GM12878 (cell line): ENCODE measurements around the gene ACTR2. TPM values are rescaled to one million over a fixed set of nuclear protein-coding genes. Genes with fewer than 3 reads are reported as not detected.

Experiments used
- ATAC-seq: fragments of 200-7000 bp; cut with Tn5 transposase; 3 replicates; pipeline ENCODE4 v1.9.1; 2020; ENCODE audit warnings: mild to moderate bottlenecking, moderate library complexity
- BruUV-seq: library from RNA; stranded (reverse); fragments of 400-500 nt; replicated peaks from 2 replicates; lab custom pipeline; 2021; lab: Mats Ljungman, UMichigan
- CTCF ChIA-PET: fragments of 300-600 bp; sonication (Branson Sonifier 250); formaldehyde crosslinking; extraction: SDS; loops from one replicate; lab custom pipeline; 2021; ENCODE audit warnings: inconsistent platforms; lab: Yijun Ruan, JAX
- POLR2A ChIA-PET: fragments of 350-600 bp; formaldehyde crosslinking; extraction: SDS; loops from one replicate; lab custom pipeline; 2021; ENCODE audit warnings: inconsistent platforms; lab: Charles Lee
- RAD21 ChIA-PET: fragments of 300-600 bp; sonication (Branson Sonifier 250); formaldehyde crosslinking; loops from one replicate; lab custom pipeline; 2023; ENCODE audit warnings: antibody characterized with exemption; ENCODE audit not compliant: unreplicated experiment; lab: Charles Lee
- SMC1A ChIA-PET: fragments of 300-600 bp; sonication (Branson Sonifier 250); formaldehyde crosslinking; loops from one replicate; lab custom pipeline; 2023; ENCODE audit not compliant: unreplicated experiment, uncharacterized antibody; lab: Charles Lee
- DNase-seq: peaks from one replicate; pipeline ENCODE4 v3.0.0-alpha.2; 2011; ENCODE audit warnings: low read depth, low spot score
- FAIRE-seq: peaks from 3 replicates; lab custom pipeline; 2011; peaks lifted over from hg19 to GRCh38; lab: Jason Lieb, UNC
- H2AFZ ChIP-seq: 2 replicates; pipeline ENCODE4 v1.6.0; 2011; ENCODE audit warnings: low read depth, low read length, control low read depth; ENCODE audit not compliant: control insufficient read depth
- H3K27ac ChIP-seq: 2 replicates; pipeline ENCODE4 v1.5.1; 2011; ENCODE audit warnings: control low read depth; ENCODE audit not compliant: control insufficient read depth, insufficient read depth
- H3K27me3 ChIP-seq, 2 experiments: replicated peaks in 1 of 2; 2 replicates each; pipeline versions ENCODE4 v1.6.0 to v1.6.1; 2011; ENCODE audit warnings: low read length in 1 of 2; ENCODE audit not compliant: control insufficient read depth in 2 of 2, insufficient read depth in 2 of 2
- H3K36me3 ChIP-seq, 2 experiments: 2 replicates each; pipeline ENCODE4 v1.5.1; 2011; ENCODE audit warnings: low read length in 1 of 2; ENCODE audit not compliant: control insufficient read depth in 2 of 2, insufficient read depth in 2 of 2
- H3K4me1 ChIP-seq: 2 replicates; pipeline ENCODE4 v1.6.1; 2011; ENCODE audit warnings: mild to moderate bottlenecking, low read length, moderate library complexity, mixed read lengths; ENCODE audit not compliant: control insufficient read depth, insufficient read depth
- H3K4me2 ChIP-seq: 2 replicates; pipeline ENCODE4 v1.6.0; 2011; ENCODE audit warnings: control low read depth; ENCODE audit not compliant: control insufficient read depth, insufficient read depth
- H3K4me3 ChIP-seq: fragments of 200-600 bp; sonication (generic); 2 replicates; pipeline ENCODE4 v1.5.1; 2016
- H3K79me2 ChIP-seq: 2 replicates; pipeline ENCODE4 v1.6.0; 2011; ENCODE audit warnings: low read length; ENCODE audit not compliant: control insufficient read depth, insufficient read depth
- H3K9ac ChIP-seq: 2 replicates; pipeline ENCODE4 v1.8.0; 2011; ENCODE audit warnings: low read length, control low read depth, mixed read lengths; ENCODE audit not compliant: control insufficient read depth, insufficient read depth
- H3K9me3 ChIP-seq: replicated peaks from 3 replicates; pipeline ENCODE4 v1.5.1; 2011; ENCODE audit warnings: mild to moderate bottlenecking, low read length; ENCODE audit not compliant: control insufficient read depth, insufficient read depth
- H4K20me1 ChIP-seq: 2 replicates; pipeline ENCODE4 v1.6.0; 2011; ENCODE audit not compliant: control insufficient read depth, insufficient read depth
- ATF3 ChIP-seq: IDR thresholded peaks from 2 replicates; pipeline ENCODE4 v1.6.1; 2011; ENCODE audit warnings: low read depth, mild to moderate bottlenecking, low read length, moderate library complexity, borderline replicate concordance; ENCODE audit errors: extremely low read depth
- CBX5 ChIP-seq: sonication (generic); IDR thresholded peaks from 2 replicates; pipeline ENCODE4 v1.6.1; 2016; ENCODE audit warnings: low read depth, moderate library complexity, mild to moderate bottlenecking, inconsistent platforms
- ESRRA ChIP-seq: IDR thresholded peaks from 2 replicates; pipeline ENCODE4 v1.6.1; 2012; ENCODE audit warnings: mild to moderate bottlenecking, low read length, improper control_type of control experiment
- IKZF2 ChIP-seq, 2 experiments: fragments of 450-650 bp; IDR thresholded peaks; 2 replicates each; pipeline ENCODE4 v1.6.1; 2017; ENCODE audit warnings: mild to moderate bottlenecking in 2 of 2, moderate library complexity in 2 of 2
- JUND ChIP-seq: IDR thresholded peaks from 2 replicates; pipeline ENCODE4 v1.6.1; 2012; ENCODE audit warnings: low read depth, mild to moderate bottlenecking, low read length, improper control_type of control experiment, moderate library complexity
- KDM1A ChIP-seq: fragments of 200-600 bp; sonication (generic); IDR thresholded peaks from 2 replicates; pipeline ENCODE4 v1.6.1; 2016; ENCODE audit warnings: borderline replicate concordance
- KLF5 ChIP-seq: fragments of 450-650 bp; IDR thresholded peaks from 2 replicates; pipeline ENCODE4 v1.6.1; 2014; ENCODE audit warnings: mild to moderate bottlenecking; ENCODE audit not compliant: partially characterized antibody
- NFYB ChIP-seq: IDR thresholded peaks from 2 replicates; pipeline ENCODE4 v1.6.1; 2011; ENCODE audit warnings: low read depth, mild to moderate bottlenecking, low read length, improper control_type of control experiment, moderate library complexity; ENCODE audit not compliant: insufficient read depth
- NR2C1 ChIP-seq: fragments of 450-650 bp; IDR thresholded peaks from 2 replicates; pipeline ENCODE4 v1.6.1; 2017; ENCODE audit warnings: antibody characterized with exemption, mild to moderate bottlenecking, moderate library complexity
- POLR2A ChIP-seq: IDR thresholded peaks from 2 replicates; pipeline ENCODE4 v1.6.1; 2011; ENCODE audit warnings: low read depth, mild to moderate bottlenecking, low read length
- SREBF2 ChIP-seq: IDR thresholded peaks from 2 replicates; pipeline ENCODE4 v1.6.1; 2012; ENCODE audit warnings: mild to moderate bottlenecking, low read length
- SRF ChIP-seq, 2 experiments: IDR thresholded peaks; 2 replicates each; pipeline ENCODE4 v1.6.1; 2011; ENCODE audit warnings: low read depth in 2 of 2, low read length in 2 of 2, mild to moderate bottlenecking in 1 of 2, moderate library complexity in 1 of 2
- TAF1 ChIP-seq: IDR thresholded peaks from 2 replicates; pipeline ENCODE4 v1.6.1; 2011; ENCODE audit warnings: mild to moderate bottlenecking, low read depth, low read length, borderline replicate concordance
- ZSCAN29 ChIP-seq: fragments of 450-650 bp; IDR thresholded peaks from 2 replicates; pipeline ENCODE4 v1.6.1; 2017; ENCODE audit warnings: mild to moderate bottlenecking, moderate library complexity
- in situ Hi-C: fragments of 300-500 bp; cut with MboI; formaldehyde crosslinking; loops from 9 replicates; pipeline ENCODE4 v1.14.3; 2018; ENCODE audit warnings: mixed read lengths
- intact Hi-C: fragments of 100-400 bp; cut with micrococcal nuclease; formaldehyde crosslinking; loops from one replicate; pipeline ENCODE4 v1.14.2; 2022; ENCODE audit not compliant: unreplicated experiment
- polyA plus RNA-seq, 11 experiments: library from polyadenylated mRNA; depleted of rRNA in 4 of 11; unstranded in 6 of 11; stranded (reverse) in 5 of 11; fragments of >200 nt; fragmentation: Nextera tagmentation in 4 of 11; fragmentation: Illumina TruSeq in 1 of 11; extraction: Ambion mirVana in 4 of 11; extraction: Trizol in 1 of 11; gene quantifications; 1 replicate in 1 of 11; 2 replicates in 10 of 11; pipeline versions ENCODE4 v1.2.1 to v1.2.3, GENCODE V29; 2011 to 2016; ENCODE audit warnings: inconsistent platforms in 2 of 11, missing spikeins in 2 of 11, low read depth in 1 of 11
- total RNA-seq, 4 experiments: library from RNA; depleted of rRNA in 3 of 4; stranded (reverse); fragments of >200 nt in 3 of 4; fragmentation: Illumina TruSeq in 1 of 4; extraction: Trizol in 1 of 4; gene quantifications; 2 replicates each; pipeline versions ENCODE4 v1.2.1 to v1.2.3, GENCODE V29; 2013 to 2021
- TF ChIP-seq, protein P1 (sequence below): IDR thresholded peaks from 2 replicates; pipeline ENCODE4 v1.6.1; 2012; ENCODE audit warnings: low read length, inconsistent platforms

ACTR2 gene
- total and polyA plus RNA-seq, 10 of the 15 experiments (the other 5 are each of a cell fraction or from before 2014, with no cell fraction given): 94.2 to 401 (median 195) TPM

DNA sequence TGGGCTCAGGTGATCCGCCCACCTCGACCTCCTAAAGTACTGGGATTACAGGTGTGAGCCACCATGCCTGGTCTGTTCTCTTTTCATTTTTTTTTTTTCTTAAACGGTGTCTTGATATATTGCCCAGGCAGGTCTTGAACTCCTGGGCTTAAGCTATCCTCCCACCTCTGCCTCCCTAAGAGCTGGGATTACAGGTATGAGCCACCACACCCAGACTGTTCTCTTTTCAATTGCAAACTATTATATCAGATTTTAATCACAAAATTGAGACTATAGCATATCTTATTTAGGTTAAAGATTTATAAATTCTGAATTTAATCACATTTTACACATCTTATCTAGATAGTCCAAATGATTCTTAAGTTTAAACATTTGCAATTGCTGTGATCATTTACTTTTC lies 15.5 kb upstream of the ACTR2 start (continued):
- TF ChIP-seq NFYB (no peak), KLF5 (no peak), POLR2A (no peak), TAF1 (no peak), ESRRA (no peak), IKZF2 (IDR thresholded peaks at IDR 0.05) (no peak), CBX5 (no peak)
- TF ChIP-seq, all 136 proteins: peak for 0

DNA sequence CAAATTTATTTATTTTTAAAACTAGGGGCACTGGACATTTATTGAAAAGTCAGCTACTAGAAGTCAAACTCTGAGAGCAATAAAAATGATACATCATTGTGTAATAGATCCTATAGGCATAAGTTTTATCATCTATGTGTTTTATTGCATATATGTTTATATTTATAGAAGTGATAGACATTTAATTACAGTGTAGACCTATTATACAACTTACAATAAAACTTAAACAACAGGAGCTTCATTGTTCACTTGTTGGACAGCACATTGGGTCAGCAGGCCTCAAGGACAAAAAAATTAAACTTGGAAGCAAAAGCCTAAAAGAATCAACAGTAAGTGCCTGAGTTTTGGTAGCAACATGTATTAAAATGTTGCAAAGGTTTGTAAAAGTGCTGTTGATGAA lies 15.0 kb upstream of the ACTR2 start:
- TF ChIP-seq ATF3 (no peak), JUND (no peak), SREBF2 (no peak), ZSCAN29 (no peak), NR2C1 (no peak), SRF (IDR thresholded peaks at IDR 0.05; ENCODE audit: low read depth in 2 of 2, low read length in 2 of 2) (no peak), KDM1A (no peak)
- TF ChIP-seq, protein P1, sequence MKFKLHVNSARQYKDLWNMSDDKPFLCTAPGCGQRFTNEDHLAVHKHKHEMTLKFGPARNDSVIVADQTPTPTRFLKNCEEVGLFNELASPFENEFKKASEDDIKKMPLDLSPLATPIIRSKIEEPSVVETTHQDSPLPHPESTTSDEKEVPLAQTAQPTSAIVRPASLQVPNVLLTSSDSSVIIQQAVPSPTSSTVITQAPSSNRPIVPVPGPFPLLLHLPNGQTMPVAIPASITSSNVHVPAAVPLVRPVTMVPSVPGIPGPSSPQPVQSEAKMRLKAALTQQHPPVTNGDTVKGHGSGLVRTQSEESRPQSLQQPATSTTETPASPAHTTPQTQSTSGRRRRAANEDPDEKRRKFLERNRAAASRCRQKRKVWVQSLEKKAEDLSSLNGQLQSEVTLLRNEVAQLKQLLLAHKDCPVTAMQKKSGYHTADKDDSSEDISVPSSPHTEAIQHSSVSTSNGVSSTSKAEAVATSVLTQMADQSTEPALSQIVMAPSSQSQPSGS: no peak
- H3K27ac ChIP-seq: no peak overlapping the region

More for the DNA sequence above, 15.0 kb upstream of the ACTR2 start:
- RAD21 ChIA-PET: interaction anchor here (0.5 kb wide), 1 partner anchor 226 kb away, joined by 3 read pairs; no protein-coding TSS in a partner anchor
- CTCF ChIA-PET: interaction anchor here (1.0 to 2.1 kb wide), 3 partner anchors 26 to 148 kb away, joined by 3 to 6 read pairs (median 5); no protein-coding TSS in a partner anchor
- Histone ChIP-seq H3K9ac (no peak overlapping the region), H3K9me3 (no peaks in the 10 kb centered on the region), H3K36me3 (no peaks in the 10 kb centered on the region; a peak in 1 of 4 replicates), H3K4me2 (no peak overlapping the region), H3K4me3 (no peak overlapping the region), H2AFZ (no peak overlapping the region), H3K27me3 (no peaks in the 10 kb centered on the region), H4K20me1 (no peaks in the 10 kb centered on the region), H3K4me1 (peaks cover 3% of the 10 kb centered on the region; the same call in 1 of the 2 replicates), H3K79me2 (no peaks in the 10 kb centered on the region)
- SMC1A ChIA-PET: interaction anchor here (0.5 to 1.5 kb wide), 6 partner anchors 13 to 616 kb away, joined by 3 to 5 read pairs (median 4); no protein-coding TSS in a partner anchor
- BruUV-seq: no TSS peak
- DNase-seq (no peak), FAIRE-seq (no peak), ATAC-seq (no peak)
- POLR2A ChIA-PET: interaction anchor here (1.1 to 1.8 kb wide), 2 partner anchors 15 to 20 kb away, joined by 3 to 6 read pairs; partner anchors contain the start of gene ACTR2
- in situ Hi-C loops (no loop called here), intact Hi-C loops (no loop called here)
